ACC112 (cell line): Measurements from ENCODE around the gene PHYKPL.

Source experiments
- H2AFZ ChIP-seq: fragments of 200-600 bp; sonication (generic); one replicate; pipeline ENCODE4 v1.6.0; 2017; ENCODE audit warnings: antibody characterized with exemption, low read length; ENCODE audit not compliant: unreplicated experiment
- H3K27ac ChIP-seq: fragments of 200-600 bp; sonication (generic); 2 replicates; pipeline ENCODE4 v1.5.1; 2014; ENCODE audit warnings: low read depth, mild to moderate bottlenecking, antibody characterized with exemption, low read length, moderate library complexity
- H3K27me3 ChIP-seq: fragments of 200-600 bp; sonication (generic); 2 replicates; pipeline ENCODE4 v1.6.1; 2014; ENCODE audit warnings: mild to moderate bottlenecking, antibody characterized with exemption, low read length, moderate library complexity, mixed read lengths; ENCODE audit not compliant: insufficient read depth
- H3K36me3 ChIP-seq: fragments of 200-600 bp; sonication (generic); 2 replicates; pipeline ENCODE4 v1.6.1; 2016; ENCODE audit warnings: mild to moderate bottlenecking, antibody characterized with exemption, low read length, moderate library complexity, mixed read lengths; ENCODE audit not compliant: insufficient read depth
- H3K4me1 ChIP-seq: fragments of 200-600 bp; sonication (generic); one replicate; pipeline ENCODE4 v1.6.1; 2016; ENCODE audit warnings: low read length, mixed read lengths; ENCODE audit not compliant: insufficient read depth, unreplicated experiment, control insufficient read depth
- H3K4me3 ChIP-seq: fragments of 200-600 bp; sonication (generic); 2 replicates; pipeline ENCODE4 v1.5.1; 2014; ENCODE audit warnings: mild to moderate bottlenecking, low read depth, low read length
- H3K79me2 ChIP-seq: fragments of 200-600 bp; sonication (generic); one replicate; pipeline ENCODE4 v1.6.0; 2016; ENCODE audit warnings: low read length; ENCODE audit not compliant: control insufficient read depth, unreplicated experiment, insufficient read depth

PHYKPL gene

GRCh38 chr5:178213748-178214151 is 18.9 kb downstream of the PHYKPL start:
- Histone ChIP-seq H2AFZ (no peak overlapping the region), H3K36me3 (peaks cover 30% of the 10 kb centered on the region), H3K4me3 (no peak overlapping the region), H3K27me3 (no peaks in the 10 kb centered on the region), H3K27ac (no peak overlapping the region), H3K79me2 (peaks cover 11% of the 10 kb centered on the region), H3K4me1 (no peaks in the 10 kb centered on the region)

GRCh38 chr5:178213003-178213461 is 19.6 kb downstream of the PHYKPL start:
- Histone ChIP-seq H3K79me2 (peaks cover 17% of the 10 kb centered on the region), H3K27me3 (no peaks in the 10 kb centered on the region), H2AFZ (no peak overlapping the region), H3K4me1 (peaks cover 1% of the 10 kb centered on the region), H3K4me3 (no peak overlapping the region), H3K27ac (no peak overlapping the region), H3K36me3 (peaks cover 29% of the 10 kb centered on the region)

- no peaks in the 10 kb centered on the region for H3K27me3 ChIP-seq
- peaks cover 34% of the 10 kb centered on the region for H3K36me3 ChIP-seq
- H2AFZ ChIP-seq: no peak overlapping the region
- no peak overlapping the region for H3K27ac ChIP-seq
- H3K4me1 ChIP-seq: peaks cover 7% of the 10 kb centered on the region
- peaks cover 24% of the 10 kb centered on the region for H3K79me2 ChIP-seq
- H3K4me3 ChIP-seq: no peak overlapping the region
Observed at GRCh38 chr5:178212241-178213002, 20.2 kb downstream of the PHYKPL start.

- no peaks in the 10 kb centered on the region for H3K27me3 ChIP-seq
- peaks cover 44% of the 10 kb centered on the region for H3K36me3 ChIP-seq
- H3K27ac ChIP-seq: no peak overlapping the region
- H3K4me3 ChIP-seq: no peak overlapping the region
- peaks cover 34% of the 10 kb centered on the region for H3K79me2 ChIP-seq
- peaks cover 18% of the 10 kb centered on the region for H3K4me1 ChIP-seq
- no peak overlapping the region for H2AFZ ChIP-seq
Observed at GRCh38 chr5:178211095-178212048, 21.2 kb downstream of the PHYKPL start.

- peaks cover 41% of the 10 kb centered on the region for H3K79me2 ChIP-seq
- peaks cover 24% of the 10 kb centered on the region for H3K4me1 ChIP-seq
- H3K36me3 ChIP-seq: peaks cover 45% of the 10 kb centered on the region
Observed at GRCh38 chr5:178210686-178211085, 21.9 kb downstream of the PHYKPL start.

GRCh38 chr5:178210073-178210535 is 22.5 kb downstream of the PHYKPL start:
- Histone ChIP-seq H3K27ac (no peak overlapping the region), H3K4me1 (peaks cover 24% of the 10 kb centered on the region), H3K27me3 (no peaks in the 10 kb centered on the region), H2AFZ (no peak overlapping the region), H3K36me3 (peaks cover 49% of the 10 kb centered on the region), H3K79me2 (peaks cover 47% of the 10 kb centered on the region), H3K4me3 (no peak overlapping the region)

More at GRCh38 chr5:178210686-178211085, 21.9 kb downstream of the PHYKPL start:
- Histone ChIP-seq H2AFZ (no peak overlapping the region), H3K27ac (no peak overlapping the region), H3K27me3 (no peaks in the 10 kb centered on the region), H3K4me3 (no peak overlapping the region)

- no peak overlapping the region for H2AFZ ChIP-seq
- H3K36me3 ChIP-seq: peaks cover 49% of the 10 kb centered on the region
- H3K79me2 ChIP-seq: peaks cover 53% of the 10 kb centered on the region
- H3K4me1 ChIP-seq: peaks cover 24% of the 10 kb centered on the region
- no peak overlapping the region for H3K27ac ChIP-seq
- no peak overlapping the region for H3K4me3 ChIP-seq
- H3K27me3 ChIP-seq: no peaks in the 10 kb centered on the region
Observed at GRCh38 chr5:178209334-178210072, 23.1 kb downstream of the PHYKPL start.

- H3K4me1 ChIP-seq: peaks cover 24% of the 10 kb centered on the region
- H3K27me3 ChIP-seq: no peaks in the 10 kb centered on the region
- H2AFZ ChIP-seq: no peak overlapping the region
- H3K27ac ChIP-seq: no peak overlapping the region
- H3K79me2 ChIP-seq: peaks cover 54% of the 10 kb centered on the region
- peaks cover 46% of the 10 kb centered on the region for H3K36me3 ChIP-seq
- H3K4me3 ChIP-seq: no peak overlapping the region
Observed at GRCh38 chr5:178208540-178209227, 23.9 kb downstream of the PHYKPL start.

GRCh38 chr5:178207917-178208280 is 24.7 kb downstream of the PHYKPL start:
- Histone ChIP-seq H3K4me1 (peaks cover 24% of the 10 kb centered on the region), H3K27me3 (no peaks in the 10 kb centered on the region), H2AFZ (no peak overlapping the region), H3K79me2 (peaks cover 54% of the 10 kb centered on the region), H3K4me3 (no peak overlapping the region), H3K36me3 (peaks cover 44% of the 10 kb centered on the region), H3K27ac (0 out of 2 replicates have a peak overlapping the region, but pooled peaks have one; percentile 4)
